ENCODE data around the gene DPH2. TPM values are rescaled to one million over a fixed set of nuclear protein-coding genes. Genes with fewer than 3 reads are reported as not detected.

Gene DPH2
- total and polyA plus RNA-seq, 8 donors: 10.8 to 22.0 (median 14.5) TPM

DNA sequence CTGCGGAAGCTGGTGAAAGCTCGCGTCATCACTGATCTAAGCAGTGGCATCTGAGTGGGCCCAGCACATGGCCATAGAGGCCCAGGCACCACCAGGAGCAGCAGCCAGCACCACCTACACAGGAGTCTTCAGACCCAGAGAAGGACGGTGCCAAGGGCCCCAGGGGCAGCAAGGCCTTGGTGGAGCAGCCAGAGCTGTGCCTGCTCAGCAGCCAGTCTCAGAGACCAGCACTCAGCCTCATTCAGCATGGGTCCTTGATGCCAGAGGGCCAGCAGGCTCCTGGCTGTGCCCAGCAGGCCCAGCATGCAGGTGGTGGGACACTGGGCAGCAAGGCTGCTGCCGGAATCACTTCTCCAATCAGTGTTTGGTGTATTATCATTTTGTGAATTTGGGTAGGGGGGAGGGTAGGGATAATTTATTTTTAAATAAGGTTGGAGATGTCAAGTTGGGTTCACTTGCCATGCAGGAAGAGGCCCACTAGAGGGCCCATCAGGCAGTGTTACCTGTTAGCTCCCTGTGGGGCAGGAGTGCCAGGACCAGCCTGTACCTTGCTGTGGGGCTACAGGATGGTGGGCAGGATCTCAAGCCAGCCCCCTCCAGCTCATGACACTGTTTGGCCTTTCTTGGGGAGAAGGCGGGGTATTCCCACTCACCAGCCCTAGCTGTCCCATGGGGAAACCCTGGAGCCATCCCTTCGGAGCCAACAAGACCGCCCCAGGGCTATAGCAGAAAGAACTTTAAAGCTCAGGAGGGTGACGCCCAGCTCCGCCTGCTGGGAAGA is 39.5 kb upstream of the DPH2 start:
- DNase-seq (no peak), ATAC-seq (no peak), FAIRE-seq (no peak)
- intact Hi-C loops (cut with DNase I): loop anchor here in 2 of 3 donors (10.0 kb wide), 2 partner anchors 166 to 176 kb away; no protein-coding TSS in a partner anchor
- Histone ChIP-seq H3K27ac (no peak overlapping the region), H3K4me3 (no peak overlapping the region), H3K27me3 (no peaks in the 10 kb centered on the region), H3K36me3 (no peaks in the 10 kb centered on the region), H3K9me3 (no peaks in the 10 kb centered on the region), H3K4me1 (peaks cover 2 to 6% (median 6%) of the 10 kb centered on the region in 3 donors)
- 87 to 90% methylated on average over 10 of the region's 10 CpGs for WGBS, 2 donors
- TF ChIP-seq, protein P1, sequence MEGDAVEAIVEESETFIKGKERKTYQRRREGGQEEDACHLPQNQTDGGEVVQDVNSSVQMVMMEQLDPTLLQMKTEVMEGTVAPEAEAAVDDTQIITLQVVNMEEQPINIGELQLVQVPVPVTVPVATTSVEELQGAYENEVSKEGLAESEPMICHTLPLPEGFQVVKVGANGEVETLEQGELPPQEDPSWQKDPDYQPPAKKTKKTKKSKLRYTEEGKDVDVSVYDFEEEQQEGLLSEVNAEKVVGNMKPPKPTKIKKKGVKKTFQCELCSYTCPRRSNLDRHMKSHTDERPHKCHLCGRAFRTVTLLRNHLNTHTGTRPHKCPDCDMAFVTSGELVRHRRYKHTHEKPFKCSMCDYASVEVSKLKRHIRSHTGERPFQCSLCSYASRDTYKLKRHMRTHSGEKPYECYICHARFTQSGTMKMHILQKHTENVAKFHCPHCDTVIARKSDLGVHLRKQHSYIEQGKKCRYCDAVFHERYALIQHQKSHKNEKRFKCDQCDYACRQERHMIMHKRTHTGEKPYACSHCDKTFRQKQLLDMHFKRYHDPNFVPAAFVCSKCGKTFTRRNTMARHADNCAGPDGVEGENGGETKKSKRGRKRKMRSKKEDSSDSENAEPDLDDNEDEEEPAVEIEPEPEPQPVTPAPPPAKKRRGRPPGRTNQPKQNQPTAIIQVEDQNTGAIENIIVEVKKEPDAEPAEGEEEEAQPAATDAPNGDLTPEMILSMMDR (IDR thresholded peaks at IDR 0.05): peak; percentile 11 to 42 (median 30)

DNA sequence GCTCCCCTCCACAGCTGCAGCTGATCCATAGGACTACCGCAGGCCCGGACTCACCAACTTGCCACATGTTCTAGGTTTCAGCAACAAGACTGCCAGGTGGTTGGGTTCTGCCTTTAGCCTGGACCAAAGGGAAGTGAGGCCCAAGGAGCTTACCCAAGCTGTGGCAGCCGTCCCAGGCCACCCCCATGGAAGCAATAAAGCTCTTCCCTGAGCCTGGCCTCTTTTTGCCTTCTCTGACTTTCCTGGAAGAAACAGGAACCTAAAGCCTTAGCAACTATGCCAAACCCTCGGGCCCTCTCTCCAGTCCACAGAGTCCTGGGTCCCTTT is 38.9 kb upstream of the DPH2 start:
- Histone ChIP-seq H3K27me3 (no peaks in the 10 kb centered on the region), H3K9me3 (no peaks in the 10 kb centered on the region), H3K27ac (no peak overlapping the region), H3K4me1 (peaks cover 5 to 8% (median 6%) of the 10 kb centered on the region in 3 donors), H3K36me3 (no peaks in the 10 kb centered on the region), H3K4me3 (no peak overlapping the region)
- intact Hi-C loops (cut with DNase I): loop anchor here in 2 of 3 donors (10.0 kb wide), 2 partner anchors 166 to 176 kb away; no protein-coding TSS in a partner anchor
- 75 to 83% methylated on average over 4 of the region's 4 CpGs for WGBS, 2 donors
- TF ChIP-seq, protein P1 (IDR thresholded peaks at IDR 0.05): no peak
- FAIRE-seq (no peak), ATAC-seq (no peak), DNase-seq (no peak)

DNA sequence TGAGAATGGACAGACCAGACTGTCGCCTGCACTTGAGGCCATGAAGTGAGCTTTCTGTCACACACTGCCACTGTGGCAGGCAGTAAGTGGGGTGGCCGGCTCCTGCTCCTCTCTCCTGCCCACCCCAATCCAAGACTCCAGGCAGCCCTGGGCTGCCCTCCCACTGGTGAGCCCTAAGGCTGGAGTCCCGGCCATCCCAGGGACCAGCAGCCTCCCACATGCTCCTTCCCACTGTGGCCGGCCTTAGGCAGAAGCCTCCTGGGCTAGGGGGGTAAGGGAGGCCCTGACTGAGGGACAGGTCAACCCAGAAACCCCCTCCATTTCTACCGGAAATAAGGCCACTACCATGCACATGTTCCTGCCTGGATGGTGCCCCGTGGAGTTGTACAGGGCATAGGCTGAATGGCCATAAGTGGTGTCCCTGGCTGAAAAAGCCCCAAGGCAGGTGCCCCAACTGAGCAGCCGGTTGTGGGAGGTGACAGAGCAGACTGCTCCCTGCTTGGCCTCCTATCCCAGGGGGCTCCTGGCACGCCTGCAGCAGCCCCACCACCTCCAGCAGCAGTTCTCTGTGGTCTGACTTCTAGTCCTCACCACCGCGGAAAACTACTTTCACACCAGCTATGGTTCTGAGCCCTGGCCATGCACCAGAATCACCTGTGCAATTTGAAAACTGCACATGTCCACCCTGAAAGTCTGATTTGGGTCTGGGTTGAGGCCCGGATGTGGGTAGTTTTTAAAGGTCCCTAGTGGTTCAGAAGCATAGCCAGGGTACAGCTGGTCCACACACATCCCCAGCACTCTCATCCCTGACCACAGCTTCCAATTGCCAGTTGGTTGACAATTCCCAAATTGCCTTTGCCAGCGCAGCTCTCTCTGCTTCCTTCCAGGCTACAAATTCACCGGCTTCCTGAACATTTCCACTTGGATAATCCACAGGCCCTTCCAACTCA is 37.8 kb upstream of the DPH2 start:
- 85 to 88% methylated on average over 13 of the region's 13 CpGs for WGBS, 2 donors
- intact Hi-C loops (cut with DNase I): loop anchor here in 2 of 3 donors (10.0 kb wide), 2 partner anchors 167 to 177 kb away; no protein-coding TSS in a partner anchor

DNA sequence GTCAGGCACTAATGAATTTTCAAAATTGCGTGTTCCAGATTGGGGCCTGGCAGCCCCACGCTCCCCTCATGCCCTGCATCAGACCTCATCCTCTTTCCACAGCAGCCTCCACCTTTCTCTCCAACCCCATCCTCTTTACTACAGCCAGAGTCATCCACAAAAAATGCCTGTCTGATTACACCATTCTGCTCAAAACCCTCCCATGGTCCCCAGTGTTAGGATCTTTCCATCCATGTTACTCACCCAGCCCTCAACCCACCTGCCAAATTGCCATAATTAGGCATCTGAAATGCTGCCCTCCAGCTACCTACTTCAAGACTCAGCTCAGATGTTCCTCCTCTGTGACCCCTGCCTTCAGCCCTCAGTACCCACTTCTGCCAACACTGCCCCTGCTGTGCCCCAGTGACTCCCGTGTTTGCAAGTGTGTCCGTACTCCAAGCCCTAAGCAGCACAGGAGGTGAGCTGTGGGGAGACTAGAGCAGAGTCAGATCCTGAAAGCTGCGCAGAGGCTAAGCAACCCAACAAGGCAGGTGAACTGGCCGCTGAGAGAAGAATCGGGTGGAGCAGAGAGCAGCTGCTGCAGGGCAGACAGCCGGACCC is 36.9 kb upstream of the DPH2 start:
- intact Hi-C loops (cut with DNase I): loop anchor here in 2 of 3 donors (10.0 kb wide), 2 partner anchors 168 to 178 kb away; no protein-coding TSS in a partner anchor
- no peak for FAIRE-seq

More for the DNA sequence above, 37.8 kb upstream of the DPH2 start:
- no peak overlapping the region for H3K27ac ChIP-seq
- H3K36me3 ChIP-seq: no peaks in the 10 kb centered on the region
- DNase-seq (no peak), ATAC-seq (no peak), FAIRE-seq (no peak)
- peaks cover 6 to 8% (median 8%) of the 10 kb centered on the region in 3 donors for H3K4me1 ChIP-seq
- H3K27me3 ChIP-seq: no peaks in the 10 kb centered on the region
- no peaks in the 10 kb centered on the region for H3K9me3 ChIP-seq
- no peak overlapping the region for H3K4me3 ChIP-seq
- TF ChIP-seq, protein P1 (IDR thresholded peaks at IDR 0.05): no peak

More for the DNA sequence above, 36.9 kb upstream of the DPH2 start:
- no peaks in the 10 kb centered on the region for H3K27me3 ChIP-seq
- TF ChIP-seq, protein P1 (IDR thresholded peaks at IDR 0.05): no peak
- ATAC-seq (peak in 2 of 4 donors; percentile 0), DNase-seq (no peak)
- H3K36me3 ChIP-seq: no peaks in the 10 kb centered on the region
- peaks cover 6 to 9% (median 8%) of the 10 kb centered on the region in 3 donors for H3K4me1 ChIP-seq
- WGBS, 2 donors: 20 to 26% methylated on average over 7 to 8 of the region's 8 CpGs
- H3K4me3 ChIP-seq: peak overlapping the region in 3 of 4 donors; percentile 18 to 51 (median 40)
- no peaks in the 10 kb centered on the region for H3K9me3 ChIP-seq
- no peak overlapping the region for H3K27ac ChIP-seq
